ENCODE data around the gene ZNF763.
A peak's percentile ranks its signal among the peaks of the same experiment; 100 is the strongest.
"Not testable (repeated sequence)": the region's sequence is repeated elsewhere in the genome, so short reads cannot be mapped to it uniquely, and the experiment has no call there.

Gene ZNF763

DNA sequence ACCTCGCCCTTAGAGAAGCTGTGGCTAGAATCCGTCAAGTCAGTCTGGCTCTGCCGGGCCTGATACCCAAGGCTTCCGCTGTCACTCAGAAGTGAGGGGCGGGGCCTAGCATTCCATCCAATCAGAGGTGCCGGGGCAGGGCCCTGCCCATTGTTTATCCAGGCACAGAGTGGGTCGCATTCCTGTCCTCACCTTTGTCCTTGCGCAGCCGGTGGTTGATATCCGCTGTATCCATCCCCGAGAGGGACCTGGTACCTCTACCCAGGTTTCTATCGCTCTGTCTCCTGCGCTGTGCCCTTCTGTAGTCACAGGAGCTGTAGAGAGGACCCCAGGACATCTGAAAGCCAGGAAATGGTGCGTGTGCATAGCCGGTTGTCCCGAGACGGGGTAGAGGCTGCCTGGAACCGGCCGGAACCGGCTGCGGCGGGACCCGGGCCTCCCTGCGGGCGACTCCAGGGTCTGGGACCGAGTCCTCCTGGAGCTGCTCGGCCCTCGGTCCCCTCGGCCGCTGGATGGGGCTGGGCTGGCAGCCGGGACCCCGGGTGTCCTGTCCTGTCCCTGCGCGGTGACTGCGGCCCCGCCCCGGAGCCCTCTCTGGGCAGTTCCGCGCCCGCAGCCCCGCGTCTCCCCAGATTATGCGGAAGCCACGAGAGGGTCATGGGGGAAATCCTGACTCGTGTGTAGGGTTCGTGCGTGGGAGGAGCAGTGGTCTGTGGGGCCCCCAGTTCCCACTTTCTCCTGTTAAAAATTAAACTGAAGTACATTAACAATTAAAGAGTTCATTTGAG lies at the start of gene ZNF763:
TSS of gene ZNF763 (plus strand) at position 183 of the 788 bp plus-strand sequence. CDS start at position 352, 169 bp downstream.
- ATAC-seq = peak; percentile 96

GRCh38 chr19:11921852-11922495 lies 42.9 kb upstream of the ZNF763 start:
- no peak for ATAC-seq

DNA sequence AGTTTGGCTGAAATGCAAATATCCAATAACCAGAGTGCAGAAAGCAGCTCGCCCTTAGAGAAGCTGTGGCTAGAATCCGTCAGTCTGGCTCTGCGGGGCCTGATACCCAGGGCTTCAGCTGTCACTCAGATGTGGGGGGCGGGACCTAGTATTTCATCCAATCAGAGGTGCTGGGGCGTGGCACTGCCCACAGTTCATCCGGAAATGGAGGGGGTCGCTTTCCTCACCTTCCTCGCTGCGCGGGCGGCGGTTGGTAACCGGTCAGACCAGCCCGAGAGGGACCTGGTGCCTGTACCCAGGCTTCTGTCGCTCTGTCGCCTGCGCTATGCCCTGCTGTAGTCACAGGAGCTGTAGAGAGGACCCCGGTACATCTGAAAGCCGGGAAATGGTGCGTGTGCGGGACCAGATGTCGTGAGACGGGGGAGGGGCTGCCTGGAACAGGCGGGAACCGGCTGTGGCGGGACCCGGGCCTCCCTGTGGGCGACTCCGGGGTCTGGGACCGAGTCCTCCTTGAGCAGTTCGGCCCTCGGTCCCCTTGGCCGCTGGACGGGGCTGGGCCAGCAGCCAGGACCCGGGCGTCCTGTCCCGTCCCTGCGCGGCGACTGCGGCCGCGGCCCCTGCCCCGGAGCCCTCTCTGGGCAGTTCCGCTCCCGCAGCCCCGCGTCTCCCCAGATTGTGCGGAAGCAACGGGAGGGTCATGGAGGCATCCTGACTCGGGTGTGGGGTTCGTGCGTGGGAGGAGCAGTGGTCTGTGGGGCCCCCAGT lies 39.8 kb upstream of the ZNF763 start, which contains the start of gene ZNF700:
TSS of gene ZNF700 (plus strand) at position 222 of the 765 bp plus-strand sequence. CDS start at position 326, 104 bp downstream.
- peak; percentile 96 to 97 for ATAC-seq

GRCh38 chr19:11925651-11926187 lies 39.1 kb upstream of the ZNF763 start:
- ATAC-seq = not testable (repeated sequence)

- ATAC-seq = no peak
Observed at GRCh38 chr19:11927227-11927626, 37.6 kb upstream of the ZNF763 start.

- ATAC-seq = no peak
Observed at GRCh38 chr19:11931051-11931450, 33.8 kb upstream of the ZNF763 start.

- ATAC-seq = no peak
Observed at GRCh38 chr19:11931513-11931912, 33.3 kb upstream of the ZNF763 start.

- not testable (repeated sequence) for ATAC-seq
Observed at GRCh38 chr19:11935829-11936228, 29.0 kb upstream of the ZNF763 start.

- ATAC-seq = not testable (repeated sequence)
Observed at GRCh38 chr19:11938383-11938782, 26.5 kb upstream of the ZNF763 start.

- not testable (repeated sequence) for ATAC-seq
Observed at GRCh38 chr19:11941361-11941887, 23.4 kb upstream of the ZNF763 start.

DNA sequence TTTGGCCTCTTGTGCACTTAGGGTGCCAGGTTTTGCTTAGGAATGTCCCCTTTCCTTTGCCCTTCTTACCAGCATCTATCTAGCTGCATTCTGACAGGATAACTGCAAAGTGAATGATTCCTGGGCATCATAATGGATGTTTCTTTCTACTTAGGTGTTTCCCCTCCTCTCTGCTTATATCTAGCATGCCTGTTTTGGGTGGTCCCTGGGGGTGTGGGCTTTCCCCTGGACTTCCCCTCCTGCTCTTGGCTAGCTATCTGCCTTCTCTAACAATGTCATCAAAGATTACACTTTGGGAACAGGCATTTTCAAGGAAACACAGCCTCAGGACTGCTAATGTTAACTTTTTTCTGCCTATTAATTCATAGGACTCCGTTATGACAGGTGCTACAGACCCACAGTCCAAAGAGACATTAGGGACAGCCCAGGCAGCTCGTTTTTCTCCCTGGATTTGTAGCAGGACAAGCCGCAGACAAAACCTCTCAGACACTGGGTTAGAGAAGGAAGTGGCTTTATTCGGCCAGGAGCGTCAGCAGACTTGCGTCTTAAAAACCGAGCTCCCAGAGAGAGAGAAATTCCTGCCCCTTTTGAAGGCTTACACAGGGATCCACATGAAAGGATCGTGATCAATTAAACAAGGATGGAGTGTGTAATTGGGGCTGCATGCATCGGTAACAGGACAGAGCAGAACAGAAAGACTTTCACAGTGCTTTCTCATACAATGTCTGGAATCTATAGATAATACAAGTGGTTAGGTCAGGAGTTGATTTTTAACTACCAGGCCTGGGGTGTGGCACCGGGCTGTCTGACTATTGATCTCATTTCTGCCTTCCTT lies 22.6 kb upstream of the ZNF763 start:
- ATAC-seq = no peak

DNA sequence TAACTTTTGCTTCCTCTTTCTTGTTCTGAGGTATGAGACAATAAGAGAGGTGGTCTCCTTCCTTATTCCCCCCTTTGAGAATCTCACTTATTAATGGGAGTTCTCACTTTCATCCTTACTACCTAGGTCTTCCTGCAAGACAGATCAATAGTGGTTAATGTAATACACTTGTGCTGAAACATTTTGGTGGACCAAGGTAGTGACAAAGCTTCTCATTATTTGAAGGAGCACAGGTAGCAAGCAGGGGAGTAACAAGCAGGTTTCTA lies 22.1 kb upstream of the ZNF763 start:
- no peak for ATAC-seq

- ATAC-seq = no peak
Observed at GRCh38 chr19:11944656-11945055, 20.2 kb upstream of the ZNF763 start.

DNA sequence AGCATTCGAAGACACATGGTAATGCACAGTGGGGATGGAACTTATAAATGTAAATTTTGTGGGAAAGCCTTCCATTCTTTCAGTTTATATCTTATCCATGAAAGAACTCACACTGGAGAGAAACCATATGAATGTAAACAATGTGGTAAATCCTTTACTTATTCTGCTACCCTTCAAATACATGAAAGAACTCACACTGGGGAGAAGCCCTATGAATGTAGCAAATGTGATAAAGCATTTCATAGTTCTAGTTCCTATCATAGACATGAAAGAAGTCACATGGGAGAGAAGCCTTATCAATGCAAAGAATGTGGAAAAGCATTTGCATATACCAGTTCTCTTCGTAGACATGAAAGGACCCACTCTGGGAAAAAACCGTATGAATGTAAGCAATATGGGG lies 16.2 kb upstream of the ZNF763 start:
- no peak for ATAC-seq

GRCh38 chr19:11949201-11949600 lies 15.6 kb upstream of the ZNF763 start:
- ATAC-seq = no peak

DNA sequence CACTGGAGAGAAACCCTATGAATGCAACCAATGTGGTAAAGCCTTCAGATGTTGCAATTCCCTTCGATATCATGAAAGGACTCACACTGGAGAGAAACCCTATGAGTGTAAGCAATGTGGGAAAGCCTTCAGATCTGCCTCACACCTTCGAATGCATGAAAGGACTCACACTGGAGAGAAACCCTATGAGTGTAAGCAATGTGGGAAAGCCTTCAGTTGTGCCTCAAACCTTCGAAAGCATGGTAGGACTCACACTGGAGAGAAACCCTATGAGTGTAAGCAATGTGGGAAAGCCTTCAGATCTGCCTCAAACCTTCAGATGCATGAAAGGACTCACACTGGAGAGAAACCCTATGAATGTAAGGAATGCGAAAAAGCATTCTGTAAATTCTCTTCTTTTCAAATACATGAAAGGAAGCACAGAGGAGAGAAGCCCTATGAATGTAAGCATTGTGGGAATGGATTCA lies 15.2 kb upstream of the ZNF763 start:
- ATAC-seq = not testable (repeated sequence)

GRCh38 chr19:11950312-11950711 lies 14.5 kb upstream of the ZNF763 start:
- no peak for ATAC-seq

DNA sequence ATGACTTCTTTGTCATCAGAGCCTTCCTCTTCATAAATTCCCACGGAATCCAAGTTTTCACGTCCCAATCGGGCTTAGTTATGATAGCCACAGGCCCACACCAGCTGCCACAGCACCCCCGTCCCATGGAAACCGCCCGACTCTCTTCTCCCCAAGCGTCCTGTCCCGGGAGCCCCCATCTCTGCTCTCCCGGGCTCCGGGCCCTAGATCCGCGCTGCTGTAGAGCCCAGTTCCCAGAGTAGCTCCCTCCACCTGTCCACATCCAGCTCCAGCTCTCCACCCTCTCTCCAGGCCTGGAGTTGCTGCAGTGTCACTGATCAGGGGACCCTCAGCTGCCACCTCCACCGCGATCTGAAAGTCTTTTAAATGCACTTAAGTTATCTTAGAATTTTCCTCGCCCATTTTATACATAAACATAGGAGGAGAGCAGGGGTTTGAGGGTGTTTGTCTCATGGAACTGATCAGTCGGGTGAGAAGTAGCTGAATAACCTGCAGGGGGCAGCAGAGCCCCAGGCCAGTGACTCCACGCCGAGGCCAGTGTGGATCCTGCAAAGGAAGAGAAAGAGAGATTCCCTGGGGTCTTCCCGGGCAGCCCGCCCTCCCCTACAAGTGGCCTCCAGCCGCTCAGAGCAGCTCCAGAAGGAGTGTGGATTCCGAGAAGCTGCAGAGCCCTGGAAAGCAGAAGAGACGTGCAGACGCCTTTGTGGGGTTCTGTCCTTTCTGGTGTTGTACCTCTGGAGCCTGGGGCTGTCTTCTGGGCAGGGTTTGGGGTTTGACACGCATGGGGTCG lies 1.1 kb upstream of the ZNF763 start:
- ATAC-seq = peak; percentile 51 to 52

- peak in 1 of 2 donors; percentile 26 for ATAC-seq
Observed at GRCh38 chr19:11964496-11964857, 363 bp upstream of the ZNF763 start.

- no peak for ATAC-seq
Observed at GRCh38 chr19:11970174-11970573, 5.3 kb downstream of the ZNF763 start.

DNA sequence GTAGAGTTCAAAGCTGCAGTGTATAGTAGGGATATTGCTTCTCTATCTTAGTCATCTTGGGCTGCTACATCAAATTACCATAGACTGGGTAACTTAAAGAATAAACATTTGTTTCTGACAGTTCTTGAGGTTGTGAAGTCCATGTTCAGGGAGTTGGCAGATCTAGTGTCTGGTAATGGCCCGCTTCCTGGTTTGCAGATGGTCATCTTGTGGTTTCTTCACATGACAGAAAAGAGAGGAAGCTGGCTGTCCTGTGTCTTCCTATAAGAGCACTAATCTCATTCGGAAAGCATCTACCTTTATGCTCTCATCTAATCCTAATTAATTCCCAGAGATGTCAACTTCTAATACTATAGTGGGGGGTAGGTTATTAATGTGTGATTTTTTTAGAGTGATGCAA lies 6.2 kb downstream of the ZNF763 start:
- ATAC-seq = no peak

All from activated CD4-positive, CD25-positive, alpha-beta regulatory T cell treated with anti-CD3 and anti-CD28 coated beads, Interleukin-2, amount 50 U/mL, for 24 hours (primary cell).